Stimulated activated CD8-positive, alpha-beta memory T cell treated with anti-CD3 and anti-CD28 coated beads, Interleukin-4, amount 100 ng/mL, for 1 hour (primary cell): ENCODE measurements around the gene OLFML3.
"Not testable (repeated sequence)": the region's sequence is repeated elsewhere in the genome, so short reads cannot be mapped to it uniquely, and the experiment has no call there.

Source experiments
- DNase-seq, 2 donors: peaks; one replicate each; pipeline ENCODE4 v3.0.0-alpha.2; 2020; ENCODE audit warnings: low read depth in 2 of 2, low spot score in 1 of 2

OLFML3 gene

DNA sequence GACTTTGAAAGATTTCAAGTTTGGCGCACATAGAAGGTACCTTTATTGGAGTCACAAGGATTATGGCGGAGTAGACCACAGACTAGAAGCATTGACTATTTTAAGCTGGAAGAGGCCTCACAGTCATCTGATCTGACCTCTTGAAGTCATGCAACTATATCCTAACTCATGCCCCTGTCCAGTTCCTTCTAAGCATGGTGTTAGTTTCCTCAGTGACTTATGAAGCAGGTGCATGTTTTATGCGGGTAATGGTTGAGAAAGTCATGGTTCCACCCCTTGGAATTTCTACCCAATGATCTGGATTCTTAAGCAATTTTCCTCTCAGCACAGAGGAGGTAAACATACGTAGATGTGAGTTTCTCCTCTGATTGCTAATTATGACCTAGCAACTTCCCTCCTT, 11.7 kb downstream of the OLFML3 start:
- DNase-seq = no peak

DNA sequence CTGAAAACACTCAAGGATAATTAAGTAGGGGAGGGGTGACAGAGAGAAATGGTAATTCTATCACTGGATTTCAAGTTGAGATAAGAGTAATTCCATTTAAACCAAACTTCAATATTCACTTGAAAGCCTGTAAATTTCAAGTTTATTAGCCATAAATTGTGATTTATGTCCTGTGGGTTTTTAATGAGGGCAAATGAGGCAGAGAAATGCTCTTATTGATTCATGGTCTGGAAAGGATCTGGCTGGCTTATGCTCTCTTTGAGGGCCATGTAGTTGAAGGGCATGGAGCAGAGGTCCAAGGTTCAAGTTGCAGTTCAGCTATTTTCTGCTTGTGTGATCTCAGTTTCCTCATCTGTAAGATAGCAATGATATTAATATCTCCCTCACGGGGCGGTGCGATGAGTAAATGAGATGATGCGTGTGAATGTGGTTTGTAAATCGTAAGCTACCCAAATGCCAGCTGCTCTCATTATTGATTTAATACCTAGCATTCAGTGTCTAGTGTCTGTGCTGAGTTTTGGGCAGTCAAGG, 12.3 kb downstream of the OLFML3 start:
- DNase-seq = no peak

DNA sequence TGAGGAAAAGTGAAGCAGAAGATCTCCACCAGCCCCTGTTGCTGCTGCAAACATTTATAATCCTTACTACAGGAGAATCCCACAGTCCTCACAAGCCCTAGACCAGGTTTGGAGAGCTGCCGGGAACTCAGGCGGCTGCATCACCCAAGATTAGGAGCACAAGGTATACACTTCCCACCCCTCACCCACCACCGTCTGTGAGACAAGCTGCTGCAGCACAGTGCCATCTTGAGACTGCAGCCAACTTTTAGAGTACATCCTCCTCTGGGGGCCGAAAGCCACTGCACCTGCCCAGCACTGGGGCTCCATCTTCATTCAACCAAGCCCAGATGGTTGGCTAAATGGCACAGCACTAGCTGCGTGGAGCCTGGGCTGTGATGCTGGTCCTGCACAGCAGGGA, 13.8 kb downstream of the OLFML3 start:
- DNase-seq = no peak

DNA sequence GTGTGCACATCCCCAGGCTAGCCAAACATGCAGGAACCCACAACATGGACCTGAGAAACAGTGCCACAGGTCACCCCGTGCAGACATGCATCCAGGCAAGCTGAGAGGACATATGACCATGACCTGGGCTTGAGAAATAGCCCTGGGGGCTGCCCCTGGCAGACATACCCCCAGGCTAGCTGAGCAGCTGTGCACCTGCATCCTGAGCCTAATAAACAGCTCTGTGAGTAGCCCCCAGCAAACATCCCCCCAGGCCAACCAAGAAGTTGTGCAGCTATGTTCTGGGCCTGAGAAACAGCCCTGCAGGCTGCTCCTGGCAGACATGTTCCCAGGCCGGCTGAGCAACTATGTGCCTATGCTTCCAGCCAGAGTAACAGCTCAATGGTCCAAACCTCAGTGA, 14.5 kb downstream of the OLFML3 start:
- DNase-seq = no peak

DNA sequence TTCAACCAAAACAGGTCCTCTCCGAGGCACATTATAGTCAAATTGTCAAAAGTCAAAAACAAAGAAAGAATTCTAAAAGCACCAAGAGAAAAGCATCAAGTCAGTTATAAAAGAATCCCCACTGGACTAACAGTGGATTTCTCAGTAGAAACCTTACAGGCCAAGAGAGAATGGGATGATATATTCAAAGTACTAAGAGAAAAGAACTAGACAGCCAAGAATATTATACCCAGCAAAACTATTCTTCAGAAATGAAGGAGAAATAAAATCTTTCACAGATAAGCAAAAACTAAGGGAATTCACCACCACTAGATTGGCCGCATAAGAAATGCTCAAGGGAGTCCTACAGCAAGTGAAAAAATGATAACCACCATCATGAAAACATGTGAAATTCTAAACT, 16.1 kb downstream of the OLFML3 start:
- DNase-seq = no peak

DNA sequence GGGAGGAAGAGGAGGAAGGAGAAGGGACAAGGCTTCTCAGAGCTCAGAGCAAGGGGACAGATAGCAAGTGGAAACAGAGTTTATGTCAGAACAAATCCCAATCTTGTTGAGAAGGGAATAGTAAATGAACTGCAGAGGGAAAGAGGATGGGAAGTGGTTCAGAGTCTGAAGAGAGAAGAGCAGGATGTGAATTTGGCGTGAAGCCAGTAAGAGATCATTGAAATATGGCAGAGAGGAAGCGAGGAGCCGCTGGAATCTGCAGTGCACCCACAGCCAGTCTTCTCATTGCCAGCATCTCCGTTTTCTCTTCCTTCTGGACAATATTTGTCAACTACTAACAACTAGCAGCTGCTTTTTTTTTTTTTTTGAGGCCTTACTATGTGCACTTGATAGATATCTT, 19.1 kb downstream of the OLFML3 start:
- no peak for DNase-seq

DNA sequence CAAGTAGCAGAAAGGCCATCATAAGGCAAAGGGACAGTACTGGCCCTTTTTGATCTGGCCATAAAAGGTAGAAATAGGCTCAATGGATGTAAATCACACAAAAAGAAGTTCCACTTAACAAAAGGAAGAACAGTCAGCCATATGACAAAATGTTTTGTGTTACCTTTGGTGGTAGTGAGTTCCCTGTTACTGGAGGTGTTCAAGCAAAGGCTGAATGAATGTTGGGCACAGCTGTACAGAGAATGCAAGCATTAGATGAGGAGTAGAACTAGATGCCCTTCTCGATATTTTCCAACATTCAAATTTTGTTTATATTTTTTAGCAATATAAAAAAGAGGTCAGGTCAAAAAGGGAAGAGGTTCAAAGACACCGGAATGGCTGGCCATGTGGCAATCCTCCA, 20.0 kb downstream of the OLFML3 start:
- no peak for DNase-seq

DNA sequence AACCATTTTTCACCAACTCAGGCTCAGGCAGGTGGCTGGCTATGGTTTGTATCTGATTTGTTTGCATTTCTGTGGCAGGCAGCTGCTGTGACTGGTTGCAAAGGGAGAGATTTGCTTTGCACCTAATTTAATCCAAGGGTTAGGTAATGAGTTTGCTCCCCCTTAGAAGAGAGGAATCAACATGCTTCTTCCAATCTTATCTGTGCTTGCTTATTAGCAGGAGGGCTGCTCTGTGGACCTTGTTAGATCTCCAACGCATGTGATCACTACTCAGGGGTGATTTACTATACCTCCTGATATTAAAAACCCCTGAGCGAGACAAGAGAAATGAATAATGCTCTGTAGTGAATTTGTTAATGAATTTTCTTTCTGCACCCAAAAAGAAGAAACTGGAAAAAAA, 20.5 kb downstream of the OLFML3 start:
- DNase-seq = no peak

DNA sequence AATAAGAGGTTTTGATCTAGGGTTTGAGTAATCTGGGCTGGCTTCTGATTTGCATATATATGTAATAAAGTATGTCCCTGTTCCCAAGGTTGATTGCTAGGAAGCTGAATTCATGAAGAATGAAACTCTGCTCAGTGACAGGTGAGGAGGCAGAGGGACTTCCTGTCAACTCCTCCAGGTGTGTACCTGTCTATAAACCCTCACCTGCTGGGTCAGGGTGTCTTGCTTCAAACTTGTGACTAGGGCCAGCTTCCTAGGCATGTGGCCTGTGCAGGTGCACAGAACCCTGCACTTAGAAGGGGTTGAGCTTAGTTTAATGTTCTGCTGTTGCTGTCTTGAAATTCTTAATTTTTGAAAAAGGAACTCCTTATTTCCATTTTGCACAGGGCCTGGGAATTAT, 21.1 kb downstream of the OLFML3 start:
- no peak for DNase-seq

DNA sequence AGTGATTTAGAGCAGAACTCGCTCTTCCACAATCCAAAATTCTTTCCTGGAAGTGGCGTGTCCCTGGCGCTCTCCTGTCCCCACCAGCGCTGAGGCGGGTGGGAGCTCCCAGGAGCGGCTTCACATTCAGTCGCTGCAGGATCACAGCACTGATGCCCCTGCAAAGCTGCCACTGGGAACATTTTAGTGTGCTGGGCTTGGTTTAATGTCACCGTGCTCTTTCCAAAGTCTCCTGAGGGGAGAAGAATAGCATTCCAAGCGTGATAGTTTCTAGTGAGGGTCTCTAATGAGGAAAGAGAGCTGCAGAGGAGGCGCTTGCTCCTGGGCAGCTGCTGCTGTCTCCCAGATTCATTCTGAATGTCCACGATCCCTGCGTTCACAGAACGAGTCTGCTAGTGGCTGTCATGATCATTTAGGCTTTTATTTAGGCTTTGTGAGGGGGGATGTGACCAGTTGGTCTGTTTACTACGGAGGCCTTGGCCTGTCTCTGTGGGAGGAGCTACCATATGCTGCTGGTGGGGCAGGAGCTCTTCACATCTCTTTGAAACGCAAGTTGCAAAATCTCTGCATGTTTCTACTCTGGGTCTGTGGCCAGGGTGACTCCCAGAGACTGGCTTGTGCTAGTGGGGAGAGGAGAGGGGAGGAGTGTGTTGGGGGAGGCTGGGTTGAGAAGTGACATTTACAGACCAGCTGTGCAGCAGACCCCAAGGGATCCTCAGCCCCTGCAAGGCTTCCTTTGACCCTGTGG, 23.4 kb downstream of the OLFML3 start:
- DNase-seq = no peak

DNA sequence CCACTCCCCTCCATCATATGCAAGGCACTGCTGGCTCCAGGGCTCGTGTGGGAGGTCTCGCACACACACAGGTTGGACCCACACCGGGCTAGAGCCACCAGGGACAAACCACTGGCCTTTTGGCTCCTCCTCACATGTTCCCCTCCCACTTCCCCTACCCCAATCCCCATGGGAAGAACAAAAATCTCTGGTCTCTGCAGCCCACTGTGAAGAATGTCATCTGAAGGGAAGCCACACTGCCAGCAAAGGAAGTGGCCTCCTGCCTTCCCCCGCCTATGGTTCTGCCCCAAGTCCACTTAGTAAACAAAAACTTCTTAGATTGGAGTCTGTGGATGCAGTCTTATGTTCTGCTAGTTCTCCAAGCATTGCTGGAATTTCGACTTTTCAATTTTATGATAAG, 24.2 kb downstream of the OLFML3 start:
- DNase-seq = no peak

DNA sequence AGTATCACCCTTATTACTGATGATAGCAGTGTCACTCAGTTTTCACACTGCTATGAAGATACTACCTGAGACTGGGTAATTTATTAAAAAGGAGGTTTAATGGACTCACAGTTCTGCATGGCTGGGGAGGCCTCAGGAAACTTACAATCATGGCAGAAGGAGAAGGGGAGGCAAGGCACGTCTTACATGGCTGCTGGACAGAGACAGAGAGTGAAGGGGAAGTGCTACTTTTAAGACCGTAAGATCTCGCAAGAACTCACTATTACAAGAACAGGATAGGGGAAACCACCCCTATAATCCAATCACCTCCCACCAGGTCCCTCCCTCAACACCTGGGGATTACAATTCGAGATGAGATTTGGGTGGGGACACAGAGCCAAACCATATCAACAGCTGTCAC, 27.6 kb downstream of the OLFML3 start:
- not testable (repeated sequence) for DNase-seq

DNA sequence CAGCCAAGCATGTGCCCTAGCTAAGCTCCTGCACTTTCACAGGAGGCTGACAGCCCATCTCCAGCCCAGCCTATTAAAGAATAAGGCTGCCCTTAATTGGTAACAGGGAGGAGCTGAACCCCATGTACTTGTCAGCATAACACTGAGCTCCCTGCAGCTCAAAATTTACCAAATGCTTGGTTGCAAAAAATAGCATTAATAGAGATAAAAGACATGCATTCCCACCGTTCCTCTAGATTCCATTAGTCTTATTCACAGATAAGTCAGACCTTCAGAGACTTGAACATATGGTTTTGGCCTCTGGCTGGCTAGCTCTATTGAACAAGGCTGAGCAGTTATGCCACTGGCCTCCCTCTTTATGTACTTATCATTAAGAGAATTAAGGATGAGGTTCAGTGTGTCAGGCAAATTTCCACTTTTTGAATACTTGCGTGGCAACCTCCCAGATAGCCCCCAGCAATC, 29.2 kb downstream of the OLFML3 start:
- no peak for DNase-seq

DNA sequence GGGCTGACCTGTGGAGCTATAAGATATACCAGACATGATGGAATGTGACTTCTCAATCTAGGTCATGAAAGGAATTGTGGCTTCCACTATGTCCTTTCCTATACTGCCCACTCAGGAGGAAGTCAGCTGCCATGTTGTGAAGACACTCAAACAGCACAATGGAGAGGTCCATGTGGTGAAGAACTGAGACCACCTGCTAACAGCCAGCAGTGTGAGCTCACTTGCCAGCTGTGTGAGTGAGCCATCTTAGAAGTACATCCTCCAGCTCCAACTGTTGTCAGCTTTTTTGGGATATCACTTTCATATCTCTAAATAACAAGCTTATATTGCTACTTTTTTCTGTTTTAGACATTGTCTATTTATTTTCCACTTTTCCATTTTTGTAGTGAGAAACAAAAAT, 29.7 kb downstream of the OLFML3 start:
- DNase-seq = no peak

DNA sequence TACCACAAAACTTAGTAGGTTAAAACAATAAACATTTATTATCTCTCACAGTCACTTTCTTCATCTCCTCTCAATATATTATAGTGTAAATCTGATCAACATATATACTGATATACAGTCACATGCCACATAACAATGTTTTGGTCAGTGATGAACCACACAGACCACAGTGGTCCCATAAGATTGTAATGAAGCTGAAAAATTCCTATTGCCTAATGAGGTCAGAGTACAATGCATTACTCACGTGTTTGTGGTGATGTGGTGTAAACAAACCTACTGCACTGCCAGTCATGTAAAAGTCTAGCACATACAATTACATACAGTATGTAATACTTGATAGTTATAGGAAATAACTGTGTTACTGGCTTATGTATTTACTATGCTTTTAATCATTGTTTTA, 30.1 kb downstream of the OLFML3 start:
- no peak for DNase-seq

DNA sequence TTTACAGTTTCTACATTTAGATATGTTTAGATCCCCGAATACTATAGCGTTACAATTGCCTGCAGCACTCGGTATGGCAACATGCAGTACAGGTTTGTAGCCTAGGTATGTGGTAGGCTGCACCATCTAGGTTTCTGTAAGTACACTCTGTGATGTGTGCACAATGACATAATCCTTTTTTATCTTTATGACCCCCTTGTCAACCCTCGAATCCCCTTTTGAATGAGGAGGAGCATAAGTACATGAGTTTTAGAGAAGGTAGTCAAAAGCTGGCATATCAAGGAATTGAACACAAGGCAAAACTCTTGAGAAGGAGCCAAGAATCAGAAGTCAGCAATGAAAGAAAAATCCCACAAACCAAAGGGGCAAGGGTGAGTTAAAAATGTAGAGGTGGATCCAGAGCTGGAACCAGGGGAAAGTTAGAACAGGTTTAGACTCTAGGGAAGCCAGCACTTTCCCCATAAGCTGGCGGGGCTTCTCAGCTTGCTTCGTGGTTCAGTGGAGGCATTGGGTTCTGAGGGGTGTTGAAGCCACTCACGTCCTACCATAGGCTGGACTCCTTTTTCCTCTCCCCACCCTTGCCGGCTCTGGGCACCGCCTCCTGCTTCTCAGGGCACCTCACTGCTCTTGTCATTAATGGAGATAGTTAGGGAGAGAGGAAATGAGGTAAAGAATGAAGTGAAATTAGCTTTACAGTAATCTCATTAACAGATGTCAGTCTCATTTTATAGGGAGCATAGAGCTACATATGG, 31.3 kb downstream of the OLFML3 start:
- no peak for DNase-seq

DNA sequence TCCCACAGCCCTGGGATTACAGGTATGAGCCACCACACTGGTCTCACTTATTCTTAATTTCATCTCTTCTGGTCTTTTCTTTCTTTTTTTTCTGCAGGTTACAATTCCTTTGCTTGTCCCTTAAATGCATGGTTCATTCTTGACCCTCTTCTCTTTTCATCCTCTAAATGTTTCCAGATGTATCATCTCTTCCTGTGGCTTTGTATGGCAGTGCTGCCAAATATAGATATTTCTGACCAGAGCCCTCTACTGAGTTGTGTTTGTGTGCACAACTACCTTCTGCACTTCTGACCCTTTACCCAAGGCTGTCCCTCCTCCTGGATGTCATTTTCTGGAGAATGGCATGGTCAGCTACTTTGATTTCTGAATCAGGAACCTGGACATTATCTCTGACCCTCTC, 32.5 kb downstream of the OLFML3 start:
- DNase-seq = no peak

DNA sequence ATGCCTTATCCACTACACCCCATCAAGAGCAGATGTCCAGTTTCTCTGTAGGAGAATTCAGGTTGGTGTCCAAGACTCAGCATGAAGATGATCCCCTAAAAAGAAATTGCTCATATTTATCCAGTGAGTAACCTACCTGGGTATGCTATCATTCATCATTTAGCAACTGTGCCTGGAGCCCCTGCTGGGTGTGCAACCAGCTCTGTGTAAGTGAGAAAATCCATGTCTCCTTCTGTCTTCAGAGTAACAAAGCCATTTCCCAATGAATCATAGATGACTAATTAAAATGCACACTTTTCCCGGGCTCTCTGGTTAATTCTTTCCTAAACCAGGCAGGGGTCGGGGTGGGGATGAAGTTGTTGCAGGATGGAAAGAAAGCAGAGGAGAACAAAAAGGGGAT, 35.8 kb downstream of the OLFML3 start:
- DNase-seq = no peak

DNA sequence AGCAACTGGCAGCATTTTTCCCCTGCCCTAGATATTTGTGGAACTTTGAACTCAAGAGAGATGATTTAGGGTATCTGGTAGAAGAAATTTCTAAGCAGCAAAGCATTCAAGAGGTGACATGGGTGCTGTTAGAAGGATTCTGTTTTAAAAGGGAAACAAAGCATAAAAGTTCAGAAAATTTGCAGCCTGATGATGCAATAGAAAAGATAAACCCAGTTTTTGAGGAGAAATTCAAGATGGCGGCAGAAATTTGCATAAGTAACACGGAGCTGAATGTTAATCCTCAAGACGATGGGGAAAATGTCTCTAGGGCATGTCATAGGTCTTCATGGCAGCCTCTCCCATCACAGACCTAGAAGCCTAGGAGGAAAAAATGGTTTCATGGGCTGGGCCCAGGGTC, 40.5 kb downstream of the OLFML3 start:
- DNase-seq = not testable (repeated sequence)

DNA sequence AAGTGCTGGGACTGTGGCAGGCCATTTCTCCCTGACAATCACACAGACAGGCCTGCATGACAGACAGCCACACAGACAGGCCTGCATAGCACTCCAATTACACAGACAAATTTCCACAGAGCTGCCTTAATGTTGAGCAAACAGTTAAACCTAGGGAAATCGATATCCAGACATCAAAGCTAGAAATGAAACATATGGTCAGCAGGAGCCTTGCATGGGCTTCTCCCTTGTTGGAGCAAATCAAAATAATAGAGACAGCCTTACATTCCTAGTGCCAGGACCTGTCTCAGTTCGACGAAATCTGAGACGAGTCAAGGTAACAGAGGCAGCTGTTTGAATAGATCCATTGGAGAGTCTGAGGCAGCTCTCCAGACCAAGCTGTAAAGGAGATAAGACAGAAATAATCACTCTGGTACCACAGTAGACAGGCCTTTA, 42.4 kb downstream of the OLFML3 start:
- no peak for DNase-seq

DNA sequence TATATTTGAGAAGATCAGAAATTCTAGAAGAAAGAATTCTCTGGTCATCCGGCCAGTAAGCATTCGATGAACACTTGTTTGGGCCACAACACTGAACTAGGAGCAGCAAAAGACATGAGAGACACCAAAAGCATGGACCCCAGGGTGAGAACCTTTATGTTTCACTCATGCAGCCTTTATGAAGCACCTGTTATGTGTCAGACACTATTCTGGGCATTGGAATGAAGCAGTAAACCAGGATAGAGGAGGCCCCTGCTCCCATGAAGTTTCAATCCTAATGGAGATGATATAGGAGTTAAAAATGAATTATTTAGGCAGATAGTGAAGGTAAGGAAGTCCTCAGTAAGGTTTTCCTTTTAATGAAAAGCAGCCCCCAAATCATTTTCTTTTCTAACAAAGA, 43.6 kb downstream of the OLFML3 start:
- DNase-seq = no peak

DNA sequence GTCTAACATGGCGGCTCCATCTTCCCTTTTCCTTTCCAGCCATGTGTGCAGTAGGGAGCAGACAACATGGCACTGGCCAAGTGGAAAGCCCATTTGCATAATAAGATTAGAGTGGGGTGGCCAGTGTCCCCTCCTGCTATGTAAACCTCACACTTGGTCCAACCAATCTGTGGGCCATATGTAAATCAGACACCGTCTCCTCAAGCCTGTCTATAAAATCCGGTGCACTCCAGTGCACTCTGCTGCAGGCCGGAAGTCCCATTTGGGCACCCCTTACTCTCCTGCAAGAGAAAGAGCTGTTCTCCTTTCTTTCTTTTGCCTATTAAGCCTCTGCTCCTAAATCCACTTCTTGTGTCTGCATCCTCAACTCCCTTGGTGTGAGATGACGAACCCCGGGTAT, 44.1 kb downstream of the OLFML3 start:
- no peak for DNase-seq
